Activated CD8-positive, alpha-beta T cell treated with anti-CD3 and anti-CD28 coated beads, Interleukin-2, amount 10 ng/mL, durations not matched to agents 7 days and 5 days (primary cell): Measurements from ENCODE around the gene XIRP1. TPM values are rescaled to one million over a fixed set of nuclear protein-coding genes. Genes with fewer than 3 reads are reported as not detected.
A peak's percentile ranks its signal among the peaks of the same experiment; 100 is the strongest.

Experiments
- ATAC-seq: fragments of 150-1000 bp; cut with Tn5 transposase; one replicate; pipeline ENCODE4 v1.10.0; 2021; ENCODE audit warnings: moderate library complexity
- CTCF ChIA-PET: fragments of 350-600 bp; sonication (Branson Sonifier 250); formaldehyde crosslinking; loops from one replicate; lab custom pipeline; 2021; ENCODE audit warnings: antibody characterized with exemption; lab: Charles Lee
- POLR2A ChIA-PET: fragments of 350-600 bp; sonication (Branson Sonifier 250); formaldehyde crosslinking; loops from one replicate; lab custom pipeline; 2021; ENCODE audit warnings: antibody characterized with exemption; lab: Charles Lee
- DNase-seq: peaks from one replicate; pipeline ENCODE4 v3.0.0-alpha.2; 2020
- H3K27ac Mint-ChIP-seq: one replicate; pipeline ENCODE4 v1.8.0; 2021; ENCODE audit warnings: mild to moderate bottlenecking, mixed read lengths
- H3K27me3 Mint-ChIP-seq: one replicate; pipeline ENCODE4 v1.8.0; 2021; ENCODE audit warnings: low read depth, mixed read lengths
- H3K36me3 Mint-ChIP-seq: one replicate; pipeline ENCODE4 v1.8.0; 2021; ENCODE audit warnings: low read depth, mixed read lengths
- H3K4me1 Mint-ChIP-seq: one replicate; pipeline ENCODE4 v1.8.0; 2021; ENCODE audit warnings: low read depth, mixed read lengths
- H3K4me3 Mint-ChIP-seq: one replicate; pipeline ENCODE4 v1.8.0; 2021; ENCODE audit warnings: mild to moderate bottlenecking, mixed read lengths
- H3K9me3 Mint-ChIP-seq: one replicate; pipeline ENCODE4 v1.8.0; 2022; ENCODE audit warnings: mixed read lengths; ENCODE audit not compliant: insufficient read depth
- total RNA-seq, 2 experiments: library from RNA; stranded (reverse); gene quantifications; one replicate each; pipeline ENCODE4 v1.2.3, GENCODE V29; 2021

The XIRP1 gene
- total RNA-seq, 2 experiments from 2014 or later, result not detected

GRCh38 chr3:39208463-39209055, 16.2 kb upstream of the XIRP1 start:
- ChIA-PET CTCF (interaction anchor here (1.3 to 2.0 kb wide), 5 partner anchors 13 to 82 kb away, joined by 4 to 23 read pairs (median 6); no protein-coding TSS in a partner anchor), POLR2A (interaction anchor here (1.5 kb wide), 1 partner anchor 80 kb away, joined by 5 read pairs; no protein-coding TSS in a partner anchor)
- no peak overlapping the region for H3K27ac Mint-ChIP-seq
- H3K9me3 Mint-ChIP-seq, result no peaks in the 10 kb centered on the region
- no peak overlapping the region for H3K4me3 Mint-ChIP-seq
- peaks cover 23% of the 10 kb centered on the region for H3K27me3 Mint-ChIP-seq
- no peaks in the 10 kb centered on the region for H3K36me3 Mint-ChIP-seq
- peak; percentile 55 for DNase-seq
- peak; percentile 69 for ATAC-seq
- H3K4me1 Mint-ChIP-seq, result peaks cover 12% of the 10 kb centered on the region

- CTCF ChIA-PET, result interaction anchor here (0.7 to 2.0 kb wide), 9 partner anchors 10 to 84 kb away, joined by 3 to 23 read pairs (median 5); no protein-coding TSS in a partner anchor
- Mint-ChIP-seq H3K36me3 (no peaks in the 10 kb centered on the region), H3K27me3 (peaks cover 31% of the 10 kb centered on the region), H3K9me3 (no peaks in the 10 kb centered on the region), H3K27ac (no peak overlapping the region), H3K4me3 (no peak overlapping the region), H3K4me1 (peaks cover 12% of the 10 kb centered on the region)
- POLR2A ChIA-PET, result no interaction called here
- ATAC-seq (no peak), DNase-seq (no peak)
Observed at GRCh38 chr3:39207361-39208186, 15.2 kb upstream of the XIRP1 start.

- H3K36me3 Mint-ChIP-seq, result no peaks in the 10 kb centered on the region
Observed at GRCh38 chr3:39205919-39206516, 13.6 kb upstream of the XIRP1 start.

GRCh38 chr3:39205131-39205530, 12.7 kb upstream of the XIRP1 start:
- Mint-ChIP-seq H3K27me3 (peaks cover 36% of the 10 kb centered on the region), H3K36me3 (no peaks in the 10 kb centered on the region), H3K4me1 (peaks cover 11% of the 10 kb centered on the region), H3K9me3 (no peaks in the 10 kb centered on the region), H3K4me3 (no peak overlapping the region), H3K27ac (no peak overlapping the region)
- ChIA-PET POLR2A (no interaction called here), CTCF (interaction anchor here (0.9 to 2.1 kb wide), 2 partner anchors 83 to 87 kb away, joined by 4 to 21 read pairs; no protein-coding TSS in a partner anchor)
- ATAC-seq (no peak), DNase-seq (no peak)

More at GRCh38 chr3:39205919-39206516, 13.6 kb upstream of the XIRP1 start:
- Mint-ChIP-seq H3K4me1 (peaks cover 12% of the 10 kb centered on the region), H3K9me3 (no peaks in the 10 kb centered on the region), H3K27me3 (peaks cover 36% of the 10 kb centered on the region), H3K27ac (no peak overlapping the region), H3K4me3 (no peak overlapping the region)
- DNase-seq, result no peak
- no peak for ATAC-seq
- POLR2A ChIA-PET, result interaction anchor here (0.6 kb wide), 1 partner anchor 93 kb away, joined by 4 read pairs; no protein-coding TSS in a partner anchor
- CTCF ChIA-PET, result interaction anchor here (0.9 to 2.1 kb wide), 2 partner anchors 82 to 86 kb away, joined by 4 to 21 read pairs; no protein-coding TSS in a partner anchor

GRCh38 chr3:39203860-39204259, 11.5 kb upstream of the XIRP1 start:
- no peak overlapping the region for H3K27ac Mint-ChIP-seq

GRCh38 chr3:39203402-39203801, 11.0 kb upstream of the XIRP1 start:
- no peaks in the 10 kb centered on the region for H3K36me3 Mint-ChIP-seq
- CTCF ChIA-PET, result interaction anchor here (1.3 kb wide), 2 partner anchors 14 to 85 kb away, joined by 4 to 5 read pairs; no protein-coding TSS in a partner anchor
- ATAC-seq, result no peak

More at GRCh38 chr3:39203860-39204259, 11.5 kb upstream of the XIRP1 start:
- no peak for ATAC-seq
- CTCF ChIA-PET, result interaction anchor here (0.9 to 1.3 kb wide), 3 partner anchors 14 to 84 kb away, joined by 3 to 5 read pairs (median 4); no protein-coding TSS in a partner anchor
- DNase-seq, result no peak
- peaks cover 36% of the 10 kb centered on the region for H3K27me3 Mint-ChIP-seq
- peaks cover 3% of the 10 kb centered on the region for H3K4me1 Mint-ChIP-seq
- H3K9me3 Mint-ChIP-seq, result no peaks in the 10 kb centered on the region
- no peak overlapping the region for H3K4me3 Mint-ChIP-seq
- no peaks in the 10 kb centered on the region for H3K36me3 Mint-ChIP-seq
- POLR2A ChIA-PET, result no interaction called here

GRCh38 chr3:39202094-39202493, 9.7 kb upstream of the XIRP1 start:
- no peaks in the 10 kb centered on the region for H3K36me3 Mint-ChIP-seq
- no peak for DNase-seq
- no peak overlapping the region for H3K27ac Mint-ChIP-seq
- POLR2A ChIA-PET, result no interaction called here
- no peak overlapping the region for H3K4me3 Mint-ChIP-seq
- CTCF ChIA-PET, result interaction anchor here (0.8 to 1.7 kb wide), 2 partner anchors 12 to 86 kb away, joined by 3 to 11 read pairs; no protein-coding TSS in a partner anchor
- H3K4me1 Mint-ChIP-seq, result no peaks in the 10 kb centered on the region
- peaks cover 28% of the 10 kb centered on the region for H3K27me3 Mint-ChIP-seq
- peak; percentile 42 for ATAC-seq
- no peaks in the 10 kb centered on the region for H3K9me3 Mint-ChIP-seq

More at GRCh38 chr3:39203402-39203801, 11.0 kb upstream of the XIRP1 start:
- Mint-ChIP-seq H3K9me3 (no peaks in the 10 kb centered on the region), H3K4me3 (no peak overlapping the region), H3K4me1 (peaks cover under 1% of the 10 kb centered on the region), H3K27ac (no peak overlapping the region), H3K27me3 (peaks cover 36% of the 10 kb centered on the region)
- POLR2A ChIA-PET, result no interaction called here
- DNase-seq, result no peak

- Mint-ChIP-seq H3K27me3 (peaks cover 12% of the 10 kb centered on the region), H3K9me3 (no peaks in the 10 kb centered on the region), H3K4me1 (peaks cover 1% of the 10 kb centered on the region), H3K36me3 (no peaks in the 10 kb centered on the region), H3K27ac (no peak overlapping the region), H3K4me3 (no peak overlapping the region)
- ChIA-PET CTCF (interaction anchor here (1.2 to 14.3 kb wide), 7 partner anchors 11 to 251 kb away, joined by 3 to 483 read pairs (median 5); no protein-coding TSS in a partner anchor), POLR2A (interaction anchor here (0.6 to 1.5 kb wide), 2 partner anchors 24 to 92 kb away, joined by 3 to 4 read pairs; no protein-coding TSS in a partner anchor)
- DNase-seq, result no peak
- no peak for ATAC-seq
Observed at GRCh38 chr3:39196671-39197356, 4.4 kb upstream of the XIRP1 start.

- H3K4me1 Mint-ChIP-seq, result peaks cover 2% of the 10 kb centered on the region
- no peak for ATAC-seq
- ChIA-PET CTCF (interaction anchor here (1.2 to 14.3 kb wide), 8 partner anchors 12 to 252 kb away, joined by 3 to 483 read pairs (median 5); no protein-coding TSS in a partner anchor), POLR2A (interaction anchor here (0.6 to 1.5 kb wide), 2 partner anchors 23 to 93 kb away, joined by 3 to 4 read pairs; no protein-coding TSS in a partner anchor)
- no peaks in the 10 kb centered on the region for H3K9me3 Mint-ChIP-seq
- DNase-seq, result no peak
- H3K36me3 Mint-ChIP-seq, result no peaks in the 10 kb centered on the region
- no peak overlapping the region for H3K4me3 Mint-ChIP-seq
- peaks cover 7% of the 10 kb centered on the region for H3K27me3 Mint-ChIP-seq
- H3K27ac Mint-ChIP-seq, result no peak overlapping the region
Observed at GRCh38 chr3:39196034-39196433, 3.6 kb upstream of the XIRP1 start.

- Mint-ChIP-seq H3K4me1 (peaks cover 2% of the 10 kb centered on the region), H3K4me3 (no peak overlapping the region), H3K27ac (no peak overlapping the region), H3K27me3 (peaks cover 7% of the 10 kb centered on the region), H3K9me3 (no peaks in the 10 kb centered on the region), H3K36me3 (no peaks in the 10 kb centered on the region)
- POLR2A ChIA-PET, result no interaction called here
- CTCF ChIA-PET, result interaction anchor here (1.0 to 14.3 kb wide), 2 partner anchors 96 to 185 kb away, joined by 3 to 483 read pairs; no protein-coding TSS in a partner anchor
- DNase-seq (no peak), ATAC-seq (no peak)
Observed at GRCh38 chr3:39193391-39193790, 996 bp upstream of the XIRP1 start.
